ENCODE data around the gene NISCH.

NISCH gene

GRCh38 chr3:52493232-52494017 lies 38.0 kb downstream of the NISCH start:
- no peak for DNase-seq

- no peak for DNase-seq
Measured at GRCh38 chr3:52494445-52494844, 39.0 kb downstream of the NISCH start.

- peak; percentile 37 for DNase-seq
Measured at GRCh38 chr3:52494886-52495495, 39.6 kb downstream of the NISCH start, which contains the start of gene STAB1. STAB1 (plus strand) TSS chr3:52495338; CDS start chr3:52495414, 76 bp downstream.

- DNase-seq = peak; percentile 76
Measured at GRCh38 chr3:52495777-52496602, 40.6 kb downstream of the NISCH start.

- peak; percentile 95 for DNase-seq
Measured at GRCh38 chr3:52498137-52499054, 43.0 kb downstream of the NISCH start.

- DNase-seq = no peak
Measured at GRCh38 chr3:52501046-52501445, 45.6 kb downstream of the NISCH start.

DNA sequence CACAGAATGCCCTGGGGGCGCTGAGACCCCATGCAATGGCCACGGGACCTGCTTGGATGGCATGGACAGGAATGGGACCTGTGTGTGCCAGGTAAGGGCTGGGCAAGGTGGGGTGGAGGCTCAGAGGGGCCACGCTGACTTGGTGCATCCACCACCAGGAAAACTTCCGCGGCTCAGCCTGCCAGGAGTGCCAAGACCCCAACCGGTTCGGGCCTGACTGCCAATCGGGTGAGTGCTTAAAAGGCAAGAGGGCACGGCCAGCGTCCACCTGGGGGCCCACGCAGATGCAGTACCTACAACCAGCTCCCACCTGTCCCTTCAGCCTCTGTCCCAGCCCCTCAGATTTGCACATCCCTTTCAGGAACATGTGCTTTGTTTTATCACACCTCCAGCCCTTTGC lies 46.6 kb downstream of the NISCH start:
- DNase-seq = no peak

GRCh38 chr3:52502808-52503350 lies 47.5 kb downstream of the NISCH start:
- DNase-seq = no peak

GRCh38 chr3:52503788-52504424 lies 48.5 kb downstream of the NISCH start:
- DNase-seq = no peak

- DNase-seq = no peak
Measured at GRCh38 chr3:52504977-52505376, 49.6 kb downstream of the NISCH start.

DNA sequence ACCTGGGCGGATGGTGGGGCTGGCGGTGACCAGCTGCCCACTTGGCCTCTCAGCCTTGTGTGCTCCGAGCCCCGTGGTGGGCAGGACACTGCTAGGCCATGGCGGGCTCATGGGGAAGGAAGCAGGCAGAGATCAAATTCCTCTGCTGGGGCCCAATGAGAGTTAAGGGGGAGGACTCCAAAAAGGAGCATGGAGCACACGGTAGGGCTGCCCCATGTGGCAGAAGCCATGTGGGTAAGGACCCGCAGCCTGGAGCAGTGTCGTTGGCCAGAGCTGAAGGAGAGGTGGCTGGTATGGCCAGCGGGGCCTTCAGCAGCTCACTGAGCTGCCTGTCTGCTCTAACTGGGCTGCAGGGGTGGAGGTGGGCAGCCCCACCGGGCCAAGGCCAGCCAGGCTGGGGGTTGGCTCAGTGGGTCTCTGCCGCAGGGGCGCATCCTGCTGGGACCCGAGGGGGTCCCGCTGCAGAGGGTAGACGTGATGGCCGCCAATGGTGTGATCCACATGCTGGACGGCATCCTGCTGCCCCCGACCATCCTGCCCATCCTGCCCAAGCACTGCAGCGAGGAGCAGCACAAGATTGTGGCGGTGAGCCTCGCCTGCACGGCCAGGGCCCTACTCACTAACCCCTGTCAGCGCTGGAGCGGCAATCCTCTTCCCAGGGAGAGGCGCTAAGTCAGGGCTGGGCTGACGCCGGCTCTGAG lies 51.0 kb downstream of the NISCH start:
- DNase-seq = no peak

GRCh38 chr3:52507359-52507758 lies 52.0 kb downstream of the NISCH start:
- DNase-seq = no peak

- DNase-seq = no peak
Measured at GRCh38 chr3:52509753-52510328, 54.4 kb downstream of the NISCH start.

DNA sequence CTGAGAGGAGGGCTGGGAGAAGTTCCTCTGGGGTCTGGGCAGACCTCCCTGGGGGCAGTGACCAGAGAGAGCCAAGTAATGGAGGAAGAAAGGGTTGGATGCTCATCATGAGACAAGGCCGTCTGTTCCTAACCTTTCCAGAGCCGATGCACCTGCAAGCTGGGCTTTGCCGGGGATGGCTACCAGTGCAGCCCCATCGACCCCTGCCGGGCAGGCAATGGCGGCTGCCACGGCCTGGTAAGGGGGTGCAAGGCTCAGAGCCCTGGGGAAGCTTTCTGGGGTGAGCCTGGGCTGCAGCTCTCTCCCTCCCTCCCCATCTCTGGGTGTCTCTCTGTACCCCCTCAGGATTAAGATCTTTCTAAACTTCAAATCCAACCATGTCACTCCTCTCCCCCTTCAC lies 56.1 kb downstream of the NISCH start:
- DNase-seq = no peak

- DNase-seq = no peak
Measured at GRCh38 chr3:52512105-52512504, 56.7 kb downstream of the NISCH start.

GRCh38 chr3:52512727-52513126 lies 57.3 kb downstream of the NISCH start:
- no peak for DNase-seq

DNA sequence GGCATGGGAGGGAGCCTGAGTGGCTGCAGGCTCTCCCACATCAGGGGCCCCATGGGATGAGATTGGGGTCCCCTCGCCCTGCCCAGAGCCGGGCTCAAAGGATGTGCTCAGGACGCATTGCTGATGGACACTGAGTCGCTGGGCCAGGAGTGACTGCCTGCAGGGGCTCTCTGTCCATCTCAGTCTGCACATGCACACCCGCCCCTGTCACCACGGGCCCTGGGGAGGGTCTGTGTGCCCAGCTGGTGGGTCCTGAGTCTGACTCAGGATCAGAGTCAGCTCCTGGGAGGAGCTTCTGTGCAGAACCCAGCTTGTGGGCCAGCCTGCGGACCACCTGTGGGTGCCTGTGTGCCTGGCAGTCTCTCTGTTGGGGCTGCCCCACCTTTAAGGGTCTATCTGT lies 57.9 kb downstream of the NISCH start:
- DNase-seq = no peak

- DNase-seq = no peak
Measured at GRCh38 chr3:52514576-52514975, 59.2 kb downstream of the NISCH start.

GRCh38 chr3:52515192-52515591 lies 59.8 kb downstream of the NISCH start:
- DNase-seq = no peak

DNA sequence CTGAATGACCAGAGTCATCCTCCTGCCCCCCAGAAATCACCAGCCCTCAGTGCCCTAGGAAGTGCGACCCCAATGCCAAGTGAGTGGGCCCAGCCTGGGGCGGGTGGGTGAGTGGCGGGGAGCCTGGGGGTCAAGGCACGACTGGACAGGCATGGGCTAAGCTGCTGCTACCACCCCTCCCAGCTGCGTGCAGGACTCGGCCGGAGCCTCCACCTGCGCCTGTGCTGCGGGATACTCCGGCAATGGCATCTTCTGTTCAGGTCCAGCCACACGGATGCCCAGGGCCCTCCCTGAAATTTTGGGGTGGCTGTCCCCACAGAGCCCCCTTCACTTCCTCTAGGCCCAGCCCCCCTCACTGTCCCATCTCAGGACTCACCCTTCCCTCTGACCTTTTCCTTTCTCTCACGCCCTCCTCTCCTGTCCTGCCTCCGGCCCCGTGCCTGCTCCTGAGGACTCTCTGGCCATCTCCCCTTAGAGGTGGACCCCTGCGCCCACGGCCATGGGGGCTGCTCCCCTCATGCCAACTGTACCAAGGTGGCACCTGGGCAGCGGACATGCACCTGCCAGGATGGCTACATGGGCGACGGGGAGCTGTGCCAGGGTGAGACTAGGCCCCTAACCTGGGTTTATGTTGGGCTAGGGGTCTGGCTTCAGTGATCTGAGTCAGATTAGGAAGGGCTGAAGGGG lies 61.2 kb downstream of the NISCH start:
- no peak for DNase-seq
